Right lobe of liver (tissue), 6 donors: ENCODE results near the gene AGAP5. TPM values are rescaled to one million over a fixed set of nuclear protein-coding genes. Genes with fewer than 3 reads are reported as not detected.

ENCODE experiments used
- ATAC-seq, 4 donors: fragments of 200-7000 bp; cut with Tn5 transposase; one replicate each; pipeline ENCODE4 v1.9.1; 2020; ENCODE audit warnings: mild to moderate bottlenecking in 4 of 4, moderate library complexity in 4 of 4
- DNase-seq, 3 donors: peaks; one replicate each; pipeline ENCODE4 v3.0.0-alpha.2; 2020
- H3K27ac ChIP-seq, 3 donors: fragments of 200-600 bp; one replicate each; pipeline ENCODE4 v1.8.0; 2022
- H3K27me3 ChIP-seq, 2 donors: fragments of 200-600 bp; one replicate each; pipeline ENCODE4 v1.8.0; 2022
- H3K36me3 ChIP-seq, 4 donors: fragments of 200-600 bp; sonication (generic) in 1 of 4; one replicate each; pipeline versions ENCODE4 v1.5.1 to v1.8.0; 2017 to 2022; ENCODE audit warnings: control low read depth in 1 of 4
- H3K4me1 ChIP-seq, 4 donors: fragments of 200-600 bp; sonication (generic) in 1 of 4; one replicate each; pipeline versions ENCODE4 v1.5.1 to v1.8.0; 2017 to 2022; ENCODE audit warnings: control low read depth in 1 of 4
- H3K4me3 ChIP-seq, 3 donors: fragments of 200-600 bp; one replicate each; pipeline ENCODE4 v1.8.0; 2022
- H3K9me3 ChIP-seq, 4 donors: fragments of 200-600 bp; sonication (generic) in 1 of 4; one replicate each; pipeline versions ENCODE4 v1.5.1 to v1.8.0; 2017 to 2022; ENCODE audit warnings: control low read depth in 1 of 4
- CTCF ChIP-seq, 4 donors: fragments of 200-600 bp in 3 of 4; fragments of 450-650 bp in 1 of 4; IDR thresholded peaks; one replicate each; pipeline versions ENCODE4 v1.5.1 to v1.8.0; 2016 to 2022; ENCODE audit warnings: antibody characterized with exemption in 4 of 4, mild to moderate bottlenecking in 2 of 4
- POLR2A ChIP-seq: fragments of 450-650 bp; IDR thresholded peaks from one replicate; pipeline ENCODE4 v1.6.1; 2017; ENCODE audit warnings: antibody characterized with exemption, mild to moderate bottlenecking
- WGBS: methylation state at CpG from one replicate; pipeline ENCODE4 v1.1.6; 2018; ENCODE audit warnings: low coverage, low lambda C conversion rate; ENCODE audit not compliant: insufficient coverage; ENCODE audit errors: missing lambda C conversion rate; 5-methylcytosine and 5-hydroxymethylcytosine counted together
- intact Hi-C, 2 donors: fragments of 100-400 bp; cut with DNase I; formaldehyde crosslinking; loops; one replicate each; pipeline versions ENCODE4 v1.11.2 to v1.14.1; 2022
- total RNA-seq, 6 experiments: library from RNA; depleted of rRNA in 2 of 6; stranded (reverse); fragments of >200 nt in 2 of 6; fragmentation: NEBNext Ultra II Directional in 3 of 6; extraction: Animal tissue kit (Norgen Biotek cat#: 25700) in 3 of 6; gene quantifications; one replicate each; pipeline versions ENCODE4 v1.1.0 to v1.2.4, GENCODE V29; 2016 to 2023
- donor health status: DM: no; HTN: yes; CAD: no.
- donor health status: DM: no; HTN: no; CAD: no.
- donor health status: DM: no; HTN: no; CAD: no.
- donor health status: DM: no; HTN: yes; CAD: no.
- donor health status: DM: no; HTN: yes; CAD: no.

The AGAP5 gene
- total RNA-seq, 6 experiments from 2014 or later, result 2.5 to 6.2 (median 4.5) TPM

GRCh38 chr10:73646598-73647041 lies 51.3 kb downstream of the AGAP5 start:
- TF ChIP-seq CTCF (IDR thresholded peaks at IDR 0.05) (no peak), POLR2A (no peak)
- no peak for ATAC-seq
- H3K27me3 ChIP-seq, result no peaks in the 10 kb centered on the region
- intact Hi-C loops, result no loop called here
- DNase-seq, result no peak
- no peak overlapping the region for H3K27ac ChIP-seq
- no peak overlapping the region for H3K4me3 ChIP-seq
- 60% methylated on average over 1 of the region's 9 CpGs for WGBS
- peaks cover 0 to 5% (median 0%) of the 10 kb centered on the region in 4 donors for H3K4me1 ChIP-seq
- H3K36me3 ChIP-seq, result no peaks in the 10 kb centered on the region
- H3K9me3 ChIP-seq, result no peaks in the 10 kb centered on the region

- no peak for TF ChIP-seq POLR2A
- Histone ChIP-seq H3K4me3 (no peak overlapping the region), H3K9me3 (no peaks in the 10 kb centered on the region), H3K27me3 (no peaks in the 10 kb centered on the region), H3K36me3 (no peaks in the 10 kb centered on the region), H3K27ac (no peak overlapping the region), H3K4me1 (peaks cover 0 to 5% (median 0%) of the 10 kb centered on the region in 4 donors)
- 72% methylated on average over 3 of the region's 3 CpGs for WGBS
- intact Hi-C loops, result no loop called here
- DNase-seq (no peak), ATAC-seq (no peak)
Measured at GRCh38 chr10:73645251-73645650, 52.7 kb downstream of the AGAP5 start.

GRCh38 chr10:73644767-73645166 lies 53.1 kb downstream of the AGAP5 start:
- Histone ChIP-seq H3K4me1 (peaks cover 0 to 5% (median 0%) of the 10 kb centered on the region in 4 donors), H3K36me3 (no peaks in the 10 kb centered on the region), H3K27ac (no peak overlapping the region), H3K27me3 (no peaks in the 10 kb centered on the region), H3K9me3 (no peaks in the 10 kb centered on the region), H3K4me3 (no peak overlapping the region)
- TF ChIP-seq POLR2A (no peak), CTCF (IDR thresholded peaks at IDR 0.05) (no peak)
- no peak for DNase-seq
- no peak for ATAC-seq
- intact Hi-C loops, result loop anchor here (5.0 kb wide), 1 partner anchor 112 kb away; no protein-coding TSS in a partner anchor
- WGBS, result 67% methylated on average over 1 of the region's 1 CpG

GRCh38 chr10:73644015-73644743 lies 53.7 kb downstream of the AGAP5 start:
- intact Hi-C loops, result loop anchor here (5.0 kb wide), 1 partner anchor 112 kb away; no protein-coding TSS in a partner anchor
- H3K36me3 ChIP-seq, result no peaks in the 10 kb centered on the region
- H3K9me3 ChIP-seq, result no peaks in the 10 kb centered on the region
- ATAC-seq (peak; percentile 81 to 92 (median 89)), DNase-seq (no peak)
- no peaks in the 10 kb centered on the region for H3K27me3 ChIP-seq
- WGBS, result 10% methylated on average over 5 of the region's 5 CpGs
- no peak overlapping the region for H3K4me3 ChIP-seq
- TF ChIP-seq CTCF (IDR thresholded peaks at IDR 0.05) (peak; percentile 86 to 95 (median 88)), POLR2A (no peak)
- H3K27ac ChIP-seq, result no peak overlapping the region
- H3K4me1 ChIP-seq, result peaks cover 0 to 5% (median 0%) of the 10 kb centered on the region in 4 donors

- intact Hi-C loops, result loop anchor here (5.0 kb wide), 1 partner anchor 111 kb away; no protein-coding TSS in a partner anchor
- peaks cover 0 to 5% (median 0%) of the 10 kb centered on the region in 4 donors for H3K4me1 ChIP-seq
- no peak for DNase-seq
- no peak for TF ChIP-seq POLR2A
- TF ChIP-seq CTCF (IDR thresholded peaks at IDR 0.05), result no peak
- 60% methylated on average over 2 of the region's 2 CpGs for WGBS
- H3K36me3 ChIP-seq, result no peaks in the 10 kb centered on the region
- no peak overlapping the region for H3K27ac ChIP-seq
- H3K27me3 ChIP-seq, result no peaks in the 10 kb centered on the region
- no peaks in the 10 kb centered on the region for H3K9me3 ChIP-seq
- no peak for ATAC-seq
- H3K4me3 ChIP-seq, result no peak overlapping the region
Measured at GRCh38 chr10:73643362-73643761, 54.5 kb downstream of the AGAP5 start.
